Hippocampal formation (tissue), 2 donors: Measurements from ENCODE around the gene DLD.
"Not testable (repeated sequence)": the region's sequence is repeated elsewhere in the genome, so short reads cannot be mapped to it uniquely, and the experiment has no call there.

ENCODE experiments used
- DNase-seq, 2 donors: peaks; one replicate each; lab custom pipeline; 2025; lab: John Stamatoyannopoulos, UW

DLD gene

GRCh38 chr7:107890962-107891635 lies at the start of gene DLD:
Gene DLD (plus strand): TSS chr7:107891183. CDS start chr7:107891251, 68 bp downstream.
- peak; percentile 89 to 93 for DNase-seq

GRCh38 chr7:107842213-107842612 lies 48.8 kb upstream of the DLD start:
- DNase-seq = no peak

- DNase-seq = no peak
Measured at GRCh38 chr7:107843184-107843583, 47.8 kb upstream of the DLD start.

GRCh38 chr7:107846324-107846723 lies 44.7 kb upstream of the DLD start:
- DNase-seq = no peak

GRCh38 chr7:107847168-107847835 lies 43.7 kb upstream of the DLD start:
- no peak for DNase-seq

- not testable (repeated sequence) for DNase-seq
Measured at GRCh38 chr7:107847836-107848175, 43.2 kb upstream of the DLD start.

GRCh38 chr7:107848211-107848610 lies 42.8 kb upstream of the DLD start:
- not testable (repeated sequence) for DNase-seq

- DNase-seq = no peak
Measured at GRCh38 chr7:107850216-107850615, 40.8 kb upstream of the DLD start.

- DNase-seq = no peak
Measured at GRCh38 chr7:107850643-107851042, 40.3 kb upstream of the DLD start.

- DNase-seq = no peak
Measured at GRCh38 chr7:107854454-107854853, 36.5 kb upstream of the DLD start.

- no peak for DNase-seq
Measured at GRCh38 chr7:107854989-107855388, 36.0 kb upstream of the DLD start.

GRCh38 chr7:107856806-107857540 lies 34.0 kb upstream of the DLD start:
- no peak for DNase-seq

GRCh38 chr7:107857541-107857912 lies 33.5 kb upstream of the DLD start:
- DNase-seq = no peak

GRCh38 chr7:107858280-107858679 lies 32.7 kb upstream of the DLD start:
- DNase-seq = no peak

GRCh38 chr7:107860279-107860961 lies 30.6 kb upstream of the DLD start:
- no peak for DNase-seq

GRCh38 chr7:107860981-107861652 lies 29.9 kb upstream of the DLD start:
- no peak for DNase-seq

GRCh38 chr7:107865956-107866775 lies 24.8 kb upstream of the DLD start:
- no peak for DNase-seq

GRCh38 chr7:107867858-107868466 lies 23.0 kb upstream of the DLD start:
- no peak for DNase-seq

- no peak for DNase-seq
Measured at GRCh38 chr7:107870427-107871000, 20.5 kb upstream of the DLD start.

GRCh38 chr7:107874111-107874510 lies 16.9 kb upstream of the DLD start:
- no peak for DNase-seq
